ENCODE measurements around the gene ATP9B. TPM values are rescaled to one million over a fixed set of nuclear protein-coding genes. Genes with fewer than 3 reads are reported as not detected.

The ATP9B gene
- total RNA-seq, 1 donor from 2014 or later, result 33.2 TPM

DNA sequence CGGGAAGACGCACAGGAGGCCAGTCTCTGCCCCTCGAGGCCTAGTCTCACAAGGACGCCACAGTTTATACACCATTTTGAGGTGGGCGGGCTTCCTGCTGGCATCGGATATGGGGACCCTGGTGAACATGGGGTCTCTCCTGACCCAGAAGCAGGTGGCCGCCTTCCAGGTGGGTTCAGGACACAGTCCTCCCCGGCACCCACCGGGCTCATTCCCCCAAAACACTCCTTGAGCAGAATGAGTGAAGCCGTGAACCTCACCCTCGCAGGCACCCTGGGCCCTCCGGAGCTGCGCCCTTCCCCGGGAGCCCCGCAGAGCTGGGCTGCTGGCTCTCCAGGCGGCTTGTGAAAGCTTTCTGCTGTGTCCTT is 333.0 kb downstream of the ATP9B start:
- peaks cover 9% of the 10 kb centered on the region for H3K4me1 ChIP-seq
- H3K9me3 ChIP-seq (ENCODE audit: low read depth), result no peaks in the 10 kb centered on the region
- no peak for DNase-seq (ENCODE audit: low spot score)
- no peaks in the 10 kb centered on the region for H3K36me3 ChIP-seq
- H3K4me2 ChIP-seq, result no peak overlapping the region
- no peak for TF ChIP-seq EZH2phosphoT487 (IDR thresholded peaks at IDR 0.05)
- no peak for TF ChIP-seq EZH2 (IDR thresholded peaks at IDR 0.05)
- TF ChIP-seq, protein P1, sequence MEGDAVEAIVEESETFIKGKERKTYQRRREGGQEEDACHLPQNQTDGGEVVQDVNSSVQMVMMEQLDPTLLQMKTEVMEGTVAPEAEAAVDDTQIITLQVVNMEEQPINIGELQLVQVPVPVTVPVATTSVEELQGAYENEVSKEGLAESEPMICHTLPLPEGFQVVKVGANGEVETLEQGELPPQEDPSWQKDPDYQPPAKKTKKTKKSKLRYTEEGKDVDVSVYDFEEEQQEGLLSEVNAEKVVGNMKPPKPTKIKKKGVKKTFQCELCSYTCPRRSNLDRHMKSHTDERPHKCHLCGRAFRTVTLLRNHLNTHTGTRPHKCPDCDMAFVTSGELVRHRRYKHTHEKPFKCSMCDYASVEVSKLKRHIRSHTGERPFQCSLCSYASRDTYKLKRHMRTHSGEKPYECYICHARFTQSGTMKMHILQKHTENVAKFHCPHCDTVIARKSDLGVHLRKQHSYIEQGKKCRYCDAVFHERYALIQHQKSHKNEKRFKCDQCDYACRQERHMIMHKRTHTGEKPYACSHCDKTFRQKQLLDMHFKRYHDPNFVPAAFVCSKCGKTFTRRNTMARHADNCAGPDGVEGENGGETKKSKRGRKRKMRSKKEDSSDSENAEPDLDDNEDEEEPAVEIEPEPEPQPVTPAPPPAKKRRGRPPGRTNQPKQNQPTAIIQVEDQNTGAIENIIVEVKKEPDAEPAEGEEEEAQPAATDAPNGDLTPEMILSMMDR (IDR thresholded peaks at IDR 0.05), result no peak
- H3K27me3 ChIP-seq, result peaks cover 33% of the 10 kb centered on the region
- no peak overlapping the region for H3K9ac ChIP-seq
- Mint-ChIP-seq H3K9me3 (no peaks in the 10 kb centered on the region), H3K4me1 (peaks cover 44% of the 10 kb centered on the region), H3K27me3 (ENCODE audit: insufficient read depth, low read depth) (peaks cover 41% of the 10 kb centered on the region), H3K4me3 (peak overlapping the region; percentile 30), H3K36me3 (no peaks in the 10 kb centered on the region), H3K27ac (no peak overlapping the region)
- no peak overlapping the region for H2AFZ ChIP-seq (replicated peaks)
- H3K4me3 ChIP-seq, result no peak overlapping the region
- H3F3A ChIP-seq (ENCODE audit: low read depth), result peaks cover 28% of the 10 kb centered on the region
- H3K27ac ChIP-seq, result no peak overlapping the region
- peaks cover 35% of the 10 kb centered on the region for H4K20me1 ChIP-seq (ENCODE audit: low read depth)
- H3K79me2 ChIP-seq (ENCODE audit: low read depth), result no peaks in the 10 kb centered on the region

DNA sequence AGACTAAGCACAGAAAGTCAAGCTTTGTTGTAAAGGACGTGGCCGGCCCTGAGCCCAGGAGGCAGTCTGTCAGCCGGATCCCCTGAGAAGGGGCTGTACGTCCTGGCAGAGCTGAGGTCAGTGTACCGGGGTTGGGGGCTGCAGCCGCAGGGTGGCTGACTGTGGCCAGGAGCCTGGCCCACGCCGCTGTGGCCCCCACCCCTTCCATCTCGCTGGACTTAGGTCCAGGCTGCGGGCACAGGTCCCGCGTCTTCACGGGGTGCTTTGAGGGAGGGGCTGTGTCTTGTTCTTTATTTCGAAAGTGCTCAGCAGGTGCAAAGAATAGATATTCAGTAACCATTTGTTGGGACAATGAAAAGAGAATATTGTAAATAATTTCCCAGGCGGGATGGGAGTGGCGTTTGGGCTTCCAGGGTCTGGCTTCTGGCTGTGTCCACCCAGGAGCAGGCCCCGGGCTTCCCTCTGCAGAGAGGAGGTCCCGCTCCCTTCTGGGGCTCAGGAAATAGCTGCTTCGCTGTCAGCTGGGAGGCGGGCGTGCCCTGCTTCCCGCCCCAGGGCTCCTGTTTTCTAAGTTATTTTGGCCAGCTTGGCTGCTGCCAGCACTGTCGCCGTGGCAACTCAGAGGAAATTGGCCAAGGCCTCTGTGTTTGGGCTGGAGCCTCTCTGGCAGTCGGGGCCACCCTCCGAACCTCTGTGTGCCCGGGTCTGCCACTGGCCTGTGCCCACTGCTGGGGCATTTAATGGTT is 334.0 kb downstream of the ATP9B start:
- H3K9me3 Mint-ChIP-seq, result no peaks in the 10 kb centered on the region
- Histone ChIP-seq H3K9me3 (ENCODE audit: low read depth) (no peaks in the 10 kb centered on the region), H3K36me3 (no peaks in the 10 kb centered on the region), H3F3A (ENCODE audit: low read depth) (peaks cover 24% of the 10 kb centered on the region), H3K4me3 (no peak overlapping the region), H3K4me2 (no peak overlapping the region), H3K4me1 (peaks cover 9% of the 10 kb centered on the region), H4K20me1 (ENCODE audit: low read depth) (peaks cover 26% of the 10 kb centered on the region), H3K79me2 (ENCODE audit: low read depth) (no peaks in the 10 kb centered on the region), H3K27ac (no peak overlapping the region), H2AFZ (replicated peaks) (no peak overlapping the region), H3K27me3 (peaks cover 23% of the 10 kb centered on the region), H3K9ac (no peak overlapping the region)
- TF ChIP-seq, protein P1 (IDR thresholded peaks at IDR 0.05), result no peak
- TF ChIP-seq EZH2phosphoT487 (IDR thresholded peaks at IDR 0.05) (no peak), EZH2 (IDR thresholded peaks at IDR 0.05) (no peak)
- H3K27me3 Mint-ChIP-seq (ENCODE audit: insufficient read depth, low read depth), result peaks cover 32% of the 10 kb centered on the region
- DNase-seq (ENCODE audit: low spot score), result no peak
- H3K4me3 Mint-ChIP-seq, result peak overlapping the region; percentile 30
- H3K27ac Mint-ChIP-seq, result no peak overlapping the region
- H3K4me1 Mint-ChIP-seq, result peaks cover 44% of the 10 kb centered on the region
- H3K36me3 Mint-ChIP-seq, result no peaks in the 10 kb centered on the region

DNA sequence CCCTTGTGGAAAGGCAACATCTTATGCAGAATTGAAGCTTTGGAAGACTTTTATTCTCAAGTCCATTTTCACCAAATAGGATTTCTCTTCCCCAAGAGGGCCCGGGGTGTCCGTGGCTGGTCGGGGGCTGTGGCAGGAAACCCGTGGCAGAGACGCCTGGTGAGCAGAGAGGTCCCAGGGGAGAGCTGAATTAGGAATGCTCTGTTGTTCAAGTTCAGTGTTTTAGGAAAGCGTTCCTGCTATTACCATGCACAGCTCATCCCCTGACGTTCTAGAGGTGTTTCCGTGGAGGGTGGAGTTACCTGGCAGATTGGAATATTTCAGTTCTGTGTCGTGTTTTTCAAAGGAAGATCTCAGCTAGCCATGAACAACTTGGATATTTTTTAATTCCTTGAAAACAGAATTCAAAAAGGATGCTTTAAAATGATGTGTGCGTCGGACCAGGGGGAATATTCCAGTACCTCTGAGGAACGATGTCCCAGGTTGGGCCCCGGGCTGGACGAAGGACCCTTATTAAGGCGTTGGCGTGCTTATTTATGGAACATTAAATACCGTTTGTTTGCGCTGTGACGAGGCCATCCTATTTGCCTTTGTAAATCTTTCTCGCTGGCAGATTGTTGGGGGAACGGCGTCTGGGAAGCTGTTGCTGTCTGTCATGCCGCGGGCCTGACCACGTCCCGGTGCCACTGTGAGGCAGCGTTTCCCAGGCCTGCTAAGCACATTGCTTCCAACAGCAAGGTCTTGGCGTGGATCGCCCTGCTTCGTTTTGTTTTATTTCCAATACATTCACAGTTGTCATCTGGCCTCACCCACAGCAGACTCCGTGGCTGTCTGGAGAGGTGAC is 334.8 kb downstream of the ATP9B start:
- H3K27me3 Mint-ChIP-seq (ENCODE audit: insufficient read depth, low read depth), result peaks cover 24% of the 10 kb centered on the region
- Histone ChIP-seq H3K79me2 (ENCODE audit: low read depth) (no peaks in the 10 kb centered on the region), H3K27ac (no peak overlapping the region), H3K36me3 (no peaks in the 10 kb centered on the region), H2AFZ (replicated peaks) (no peak overlapping the region), H3K4me2 (no peak overlapping the region), H3K27me3 (peaks cover 15% of the 10 kb centered on the region), H3K9ac (no peak overlapping the region), H3F3A (ENCODE audit: low read depth) (peaks cover 16% of the 10 kb centered on the region), H3K4me1 (peaks cover 9% of the 10 kb centered on the region), H3K4me3 (no peak overlapping the region), H3K9me3 (ENCODE audit: low read depth) (no peaks in the 10 kb centered on the region), H4K20me1 (ENCODE audit: low read depth) (peaks cover 19% of the 10 kb centered on the region)
- DNase-seq (ENCODE audit: low spot score), result no peak
- no peaks in the 10 kb centered on the region for H3K9me3 Mint-ChIP-seq
- H3K4me3 Mint-ChIP-seq, result no peak overlapping the region
- TF ChIP-seq, protein P1 (IDR thresholded peaks at IDR 0.05), result peak; percentile 4
- no peak for TF ChIP-seq EZH2 (IDR thresholded peaks at IDR 0.05)
- TF ChIP-seq EZH2phosphoT487 (IDR thresholded peaks at IDR 0.05), result no peak
- H3K4me1 Mint-ChIP-seq, result peaks cover 40% of the 10 kb centered on the region
- no peak overlapping the region for H3K27ac Mint-ChIP-seq
- H3K36me3 Mint-ChIP-seq, result no peaks in the 10 kb centered on the region
